Subcutaneous preadipocyte (primary cell): ENCODE results near the gene GPR150. TPM values are rescaled to one million over a fixed set of nuclear protein-coding genes. Genes with fewer than 3 reads are reported as not detected.

Experiments used
- total RNA-seq: library from RNA; depleted of rRNA; stranded (reverse); fragments of >200 nt; gene quantifications from 2 replicates; pipeline ENCODE4 v1.2.3, GENCODE V29; 2012

GPR150 gene
- total RNA-seq = 0.20 and 0.37 TPM in 2 replicates

DNA sequence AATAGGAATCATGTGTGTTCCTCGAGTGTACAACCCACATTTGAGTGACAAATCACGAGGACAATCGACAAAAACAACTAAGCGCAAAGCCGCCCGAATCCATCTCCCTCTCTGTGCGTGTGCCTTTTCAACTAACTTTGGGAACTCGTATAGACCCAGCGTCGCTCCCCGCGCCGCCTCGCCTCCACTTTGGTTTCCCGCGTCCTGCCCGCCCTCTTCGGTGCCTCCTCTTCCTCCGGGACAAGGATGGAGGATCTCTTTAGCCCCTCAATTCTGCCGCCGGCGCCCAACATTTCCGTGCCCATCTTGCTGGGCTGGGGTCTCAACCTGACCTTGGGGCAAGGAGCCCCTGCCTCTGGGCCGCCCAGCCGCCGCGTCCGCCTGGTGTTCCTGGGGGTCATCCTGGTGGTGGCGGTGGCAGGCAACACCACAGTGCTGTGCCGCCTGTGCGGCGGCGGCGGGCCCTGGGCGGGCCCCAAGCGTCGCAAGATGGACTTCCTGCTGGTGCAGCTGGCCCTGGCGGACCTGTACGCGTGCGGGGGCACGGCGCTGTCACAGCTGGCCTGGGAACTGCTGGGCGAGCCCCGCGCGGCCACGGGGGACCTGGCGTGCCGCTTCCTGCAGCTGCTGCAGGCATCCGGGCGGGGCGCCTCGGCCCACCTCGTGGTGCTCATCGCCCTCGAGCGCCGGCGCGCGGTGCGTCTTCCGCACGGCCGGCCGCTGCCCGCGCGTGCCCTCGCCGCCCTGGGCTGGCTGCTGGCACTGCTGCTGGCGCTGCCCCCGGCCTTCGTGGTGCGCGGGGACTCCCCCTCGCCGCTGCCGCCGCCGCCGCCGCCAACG, at the start of gene GPR150:
Gene GPR150, plus strand, starts transcription at position 58 of the 840 bp plus-strand sequence. Its CDS starts 189 bp downstream, at position 247.

DNA sequence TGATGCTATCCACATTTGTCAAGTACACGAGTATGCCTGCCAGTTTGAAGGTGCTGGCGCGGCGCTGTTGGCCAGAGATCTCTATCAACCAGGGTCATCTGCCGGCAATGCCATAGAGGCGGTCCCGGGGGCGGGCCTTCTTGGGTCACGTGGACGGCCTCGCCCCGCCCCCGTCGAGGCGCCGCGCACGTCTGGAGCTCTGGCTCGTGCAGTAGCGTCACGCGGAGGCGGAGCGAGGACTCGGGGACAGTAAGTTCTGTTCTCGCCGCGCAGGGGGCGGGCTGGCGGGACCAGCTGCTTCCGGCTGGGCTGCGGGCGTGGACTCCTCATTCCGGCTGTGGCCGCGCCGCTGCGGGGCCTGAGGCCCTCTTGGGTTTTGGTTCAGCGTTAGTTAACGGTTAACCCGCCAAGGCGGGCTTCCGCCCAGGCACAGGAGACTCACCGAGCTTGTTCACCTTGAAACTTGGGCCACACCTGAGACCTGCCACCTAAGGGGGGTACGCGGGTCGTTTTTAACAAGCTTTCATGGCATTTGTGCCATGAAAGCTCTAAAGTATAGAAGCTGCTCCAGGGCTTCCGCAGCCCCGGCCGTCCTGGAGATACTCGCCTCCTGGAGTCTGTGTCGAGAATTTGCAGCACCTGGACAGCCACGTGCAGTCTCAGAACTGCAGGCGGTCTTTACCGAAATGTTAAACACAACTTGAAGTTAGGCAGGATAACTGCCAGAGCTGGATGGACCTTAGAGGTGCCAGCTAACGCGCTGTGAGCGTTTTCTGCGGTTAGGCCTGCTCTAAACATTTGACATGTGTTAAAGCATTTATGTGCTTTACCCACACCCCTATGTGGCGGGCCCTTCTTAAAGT, 26.9 kb downstream of the GPR150 start, which contains the start of gene RFESD:
Gene RFESD, plus strand, starts transcription at position 209 of the 863 bp plus-strand sequence. CDS start 5,495 bp downstream, outside the sequence.

Other genes starting within 250 kb of the GPR150 start
- gene FAM81B, start 228.7 kb upstream of the GPR150 start, total RNA-seq = not detected in 2 replicates
- gene SKIC3, start 65.1 kb upstream of the GPR150 start, total RNA-seq = 126 and 160 TPM in 2 replicates
- gene ARSK, start 65.0 kb upstream of the GPR150 start, total RNA-seq = 8.4 and 9.9 TPM in 2 replicates
- gene RFESD, start 26.7 kb downstream of the GPR150 start, total RNA-seq = 2.2 and 2.6 TPM in 2 replicates
- not detected in 2 replicates for gene SPATA9, start 62.9 kb downstream of the GPR150 start, total RNA-seq
- gene RHOBTB3, start 111.2 kb downstream of the GPR150 start, total RNA-seq = 71.9 and 77.9 TPM in 2 replicates
- gene GLRX, start 202.6 kb downstream of the GPR150 start, total RNA-seq = 90.3 and 112 TPM in 2 replicates